ENCODE results near the gene WWP2.

GRCh38 chr16:69858191-69859104 lies 96.3 kb downstream of the WWP2 start:
- TF ChIP-seq CTCF (IDR thresholded peaks at IDR 0.05; ENCODE audit: extremely low read depth in 1 of 2, insufficient read depth in 1 of 2, low read depth in 1 of 2, low read length in 2 of 2): no peak
- no peak for TF ChIP-seq POLR2A (IDR thresholded peaks at IDR 0.05; ENCODE audit: low read depth, low read length)
- no peak for TF ChIP-seq MAX (IDR thresholded peaks at IDR 0.05; ENCODE audit: insufficient read depth, insufficient read length)
- TF ChIP-seq POLR2AphosphoS5 (IDR thresholded peaks at IDR 0.05; ENCODE audit: insufficient read depth, low read depth, low read length): no peak
- no peak for TF ChIP-seq EZH2 (IDR thresholded peaks at IDR 0.05; ENCODE audit: borderline replicate concordance, low read depth, low read length, severe bottlenecking)
- no peak for TF ChIP-seq MYC (IDR thresholded peaks at IDR 0.05; ENCODE audit: low read depth, low read length)
- TF ChIP-seq GATA2 (IDR thresholded peaks at IDR 0.05; ENCODE audit: insufficient read depth, insufficient read length, low read depth, low read length): no peak

All from endothelial cell of umbilical vein (primary cell).